Neuronal stem cell (in vitro differentiated cells): ENCODE data around the gene OLIG2.

ENCODE experiments used
- DNase-seq: peaks from one replicate; pipeline ENCODE4 v3.0.0-alpha.2; 2013; ENCODE audit warnings: low spot score
- H2AFZ ChIP-seq: one replicate; pipeline ENCODE4 v1.6.1; 2013; ENCODE audit warnings: mild to moderate bottlenecking, low read length, inconsistent platforms
- H2AK5ac ChIP-seq: 2 replicates; pipeline ENCODE4 v1.6.1; 2013; ENCODE audit warnings: low read depth, mild to moderate bottlenecking, inconsistent platforms, low read length, moderate library complexity, mixed read lengths
- H2BK120ac ChIP-seq: 2 replicates; pipeline ENCODE4 v1.6.1; 2013; ENCODE audit warnings: low read depth, mild to moderate bottlenecking, inconsistent platforms, low read length, moderate library complexity, mixed read lengths
- H2BK12ac ChIP-seq: one replicate; pipeline ENCODE4 v1.6.1; 2013; ENCODE audit warnings: low read length, inconsistent platforms
- H2BK15ac ChIP-seq: 2 replicates; pipeline ENCODE4 v1.6.1; 2013; ENCODE audit warnings: mild to moderate bottlenecking, low read length, inconsistent platforms, mixed read lengths
- H2BK5ac ChIP-seq: one replicate; pipeline ENCODE4 v1.6.1; 2013; ENCODE audit warnings: inconsistent platforms, mild to moderate bottlenecking, low read length, moderate library complexity
- H3K14ac ChIP-seq: one replicate; pipeline ENCODE4 v1.6.1; 2013; ENCODE audit warnings: low read length, inconsistent platforms
- H3K18ac ChIP-seq: 2 replicates; pipeline ENCODE4 v1.6.1; 2013; ENCODE audit warnings: low read length, inconsistent platforms
- H3K23ac ChIP-seq: 2 replicates; pipeline ENCODE4 v1.6.1; 2013; ENCODE audit warnings: low read depth, mild to moderate bottlenecking, mixed read lengths, low read length, inconsistent platforms; ENCODE audit not compliant: poor library complexity
- H3K27ac ChIP-seq: replicated peaks from 3 replicates; pipeline ENCODE4 v1.5.1; 2013; ENCODE audit warnings: low read length, inconsistent platforms
- H3K27me3 ChIP-seq, 3 experiments: 2 replicates each; pipeline ENCODE4 v1.6.1; 2013; ENCODE audit warnings: low read length in 3 of 3, mild to moderate bottlenecking in 2 of 3, inconsistent platforms in 1 of 3, low read depth in 1 of 3, mixed read lengths in 1 of 3, moderate library complexity in 1 of 3; ENCODE audit not compliant: control insufficient read depth in 3 of 3, insufficient read depth in 3 of 3
- H3K36me3 ChIP-seq, 2 donors: replicated peaks in 1 of 2; 2 replicates each; pipeline ENCODE4 v1.6.1; 2013; ENCODE audit warnings: low read length in 2 of 2; ENCODE audit not compliant: control insufficient read depth in 2 of 2, insufficient read depth in 2 of 2
- H3K4ac ChIP-seq: 2 replicates; pipeline ENCODE4 v1.6.1; 2013; ENCODE audit warnings: inconsistent platforms, mild to moderate bottlenecking, low read length, moderate library complexity
- H3K4me1 ChIP-seq, 2 donors: 1 replicate in 1 of 2; 2 replicates in 1 of 2; pipeline ENCODE4 v1.6.1; 2013; ENCODE audit warnings: low read length in 2 of 2, low read depth in 1 of 2; ENCODE audit not compliant: control insufficient read depth in 2 of 2, insufficient read depth in 1 of 2
- H3K4me2 ChIP-seq: one replicate; pipeline ENCODE4 v1.6.1; 2013; ENCODE audit warnings: mild to moderate bottlenecking, low read length, inconsistent platforms; ENCODE audit not compliant: insufficient read depth, poor library complexity, severe bottlenecking
- H3K4me3 ChIP-seq, 2 donors: 2 replicates each; pipeline ENCODE4 v1.5.1; 2013; ENCODE audit warnings: low read length in 2 of 2, mild to moderate bottlenecking in 2 of 2, inconsistent platforms in 1 of 2, moderate library complexity in 1 of 2
- H3K79me1 ChIP-seq: one replicate; pipeline ENCODE4 v1.6.1; 2013; ENCODE audit warnings: low read depth, mild to moderate bottlenecking, inconsistent platforms, low read length, moderate library complexity
- H3K9ac ChIP-seq: one replicate; pipeline ENCODE4 v1.6.1; 2013; ENCODE audit warnings: mild to moderate bottlenecking, low read depth, low read length, inconsistent platforms; ENCODE audit not compliant: poor library complexity
- H3K9me3 ChIP-seq, 2 donors: replicated peaks in 1 of 2; 2 replicates each; pipeline versions ENCODE3 to v1.6.1; 2013; ENCODE audit warnings: low read length in 2 of 2, mild to moderate bottlenecking in 2 of 2, inconsistent platforms in 1 of 2, low read depth in 1 of 2, mixed read lengths in 1 of 2, moderate library complexity in 1 of 2; ENCODE audit not compliant: control insufficient read depth in 2 of 2, insufficient read depth in 1 of 2
- H4K8ac ChIP-seq: one replicate; pipeline ENCODE4 v1.6.1; 2013; ENCODE audit warnings: low read depth, mild to moderate bottlenecking, inconsistent platforms, low read length, moderate library complexity
- H4K91ac ChIP-seq: one replicate; pipeline ENCODE4 v1.6.1; 2013; ENCODE audit warnings: low read length, low read depth, mild to moderate bottlenecking, inconsistent platforms; ENCODE audit not compliant: poor library complexity
- WGBS, 2 donors: extraction: QIAGEN DNeasy Blood & Tissue Kit; methylation state at CpG; one replicate each; pipeline ENCODE4 v1.1.7; 2013; ENCODE audit warnings: missing lambda C conversion rate in 2 of 2, mixed read lengths in 1 of 2; ENCODE audit not compliant: insufficient read length in 2 of 2, insufficient replicate concordance in 1 of 2; ENCODE audit errors: extremely low coverage in 2 of 2; 5-methylcytosine and 5-hydroxymethylcytosine counted together

Gene OLIG2

DNA sequence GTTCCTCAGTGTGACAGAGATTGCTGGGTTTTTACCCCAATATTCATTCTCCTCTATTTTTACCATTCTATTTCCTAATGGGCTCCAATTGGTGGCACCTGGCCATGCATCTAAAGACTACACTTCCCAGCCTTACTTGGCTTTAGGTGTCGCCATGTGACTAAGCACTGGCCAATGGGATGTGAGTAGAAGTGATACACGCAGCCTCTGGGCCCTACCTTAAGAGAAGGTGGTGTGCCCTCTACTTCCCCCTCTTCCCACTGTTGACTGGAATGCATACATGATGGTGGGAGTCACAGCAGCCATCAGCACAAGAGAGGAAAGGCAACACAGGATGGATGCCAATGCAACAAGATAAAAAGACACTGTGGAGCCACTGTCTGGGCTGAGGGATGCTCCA, 11.4 kb upstream of the OLIG2 start:
- peaks cover 2 to 29% (median 29%) of the 10 kb centered on the region in 3 experiments for H3K27me3 ChIP-seq
- H3K4me2 ChIP-seq = no peak overlapping the region
- H3K79me1 ChIP-seq = no peaks in the 10 kb centered on the region
- no peak overlapping the region for H2BK15ac ChIP-seq
- H2BK5ac ChIP-seq = no peak overlapping the region
- H3K36me3 ChIP-seq = no peaks in the 10 kb centered on the region
- no peak overlapping the region for H3K9ac ChIP-seq
- H2BK120ac ChIP-seq = no peak overlapping the region
- no peak overlapping the region for H3K4ac ChIP-seq
- no peaks in the 10 kb centered on the region for H3K9me3 ChIP-seq
- H3K27ac ChIP-seq = no peak overlapping the region
- no peak overlapping the region for H3K14ac ChIP-seq
- H2AK5ac ChIP-seq = no peak overlapping the region
- WGBS, 2 donors = no CpG with 5 or more reads among the region's 2 CpGs
- H3K23ac ChIP-seq = no peak overlapping the region
- no peak for DNase-seq
- no peak overlapping the region for H4K8ac ChIP-seq
- H2AFZ ChIP-seq = no peak overlapping the region
- H2BK12ac ChIP-seq = no peak overlapping the region
- H3K18ac ChIP-seq = no peak overlapping the region
- no peak overlapping the region for H4K91ac ChIP-seq
- no peak overlapping the region for H3K4me3 ChIP-seq
- H3K4me1 ChIP-seq = no peaks in the 10 kb centered on the region

GRCh38 chr21:33015096-33015495, 10.6 kb upstream of the OLIG2 start:
- Histone ChIP-seq H2BK12ac (no peak overlapping the region), H3K27ac (no peak overlapping the region), H3K18ac (no peak overlapping the region), H3K4me1 (no peaks in the 10 kb centered on the region), H4K91ac (no peak overlapping the region), H3K27me3 (peaks cover 8 to 37% (median 36%) of the 10 kb centered on the region in 3 experiments), H3K9ac (no peak overlapping the region), H2AK5ac (no peak overlapping the region), H2BK120ac (no peak overlapping the region), H3K23ac (no peak overlapping the region), H3K36me3 (no peaks in the 10 kb centered on the region), H2BK5ac (no peak overlapping the region), H3K4me2 (no peak overlapping the region), H2AFZ (no peak overlapping the region), H3K4me3 (no peak overlapping the region), H3K4ac (no peak overlapping the region), H3K79me1 (no peaks in the 10 kb centered on the region), H3K9me3 (no peaks in the 10 kb centered on the region), H3K14ac (no peak overlapping the region), H2BK15ac (no peak overlapping the region), H4K8ac (no peak overlapping the region)
- no CpG with 5 or more reads among the region's 4 CpGs for whole genome bisulfite sequencing, 2 donors
- no peak for DNase-seq

- H3K27ac ChIP-seq = no peak overlapping the region
- H3K79me1 ChIP-seq = no peaks in the 10 kb centered on the region
- no peak overlapping the region for H3K4me2 ChIP-seq
- peaks cover 0 to 2% of the 10 kb centered on the region in 2 donors for H3K4me1 ChIP-seq
- H3K14ac ChIP-seq = no peak overlapping the region
- H2BK15ac ChIP-seq = no peak overlapping the region
- H3K27me3 ChIP-seq = peaks cover 10 to 42% (median 42%) of the 10 kb centered on the region in 3 experiments
- no peak overlapping the region for H4K8ac ChIP-seq
- no peak overlapping the region for H3K9ac ChIP-seq
- no peak overlapping the region for H3K4me3 ChIP-seq
- no peak overlapping the region for H2BK12ac ChIP-seq
- H3K18ac ChIP-seq = no peak overlapping the region
- no CpG with 5 or more reads among the region's 3 CpGs for WGBS, 2 donors
- no peak overlapping the region for H2AFZ ChIP-seq
- no peaks in the 10 kb centered on the region for H3K36me3 ChIP-seq
- no peak overlapping the region for H2AK5ac ChIP-seq
- no peaks in the 10 kb centered on the region for H3K9me3 ChIP-seq
- no peak for DNase-seq
- no peak overlapping the region for H2BK5ac ChIP-seq
- no peak overlapping the region for H3K4ac ChIP-seq
- H3K23ac ChIP-seq = no peak overlapping the region
- no peak overlapping the region for H4K91ac ChIP-seq
- no peak overlapping the region for H2BK120ac ChIP-seq
These were observed 10.0 kb upstream of the OLIG2 start for GRCh38 chr21:33015756-33016155.

- Histone ChIP-seq H2AK5ac (no peak overlapping the region), H3K4me3 (no peak overlapping the region), H3K27ac (no peak overlapping the region), H3K4me1 (peaks cover 0 to 2% of the 10 kb centered on the region in 2 donors), H2BK120ac (no peak overlapping the region), H3K18ac (no peak overlapping the region), H3K4me2 (no peak overlapping the region), H4K8ac (no peak overlapping the region), H2BK12ac (no peak overlapping the region), H3K14ac (no peak overlapping the region), H3K9ac (no peak overlapping the region), H2AFZ (no peak overlapping the region), H2BK5ac (no peak overlapping the region), H3K36me3 (no peaks in the 10 kb centered on the region), H3K4ac (no peak overlapping the region), H3K27me3 (peaks cover 36 to 73% (median 73%) of the 10 kb centered on the region in 3 experiments), H3K23ac (no peak overlapping the region), H2BK15ac (no peak overlapping the region), H3K9me3 (peaks cover 0 to 2% of the 10 kb centered on the region in 2 donors), H4K91ac (no peak overlapping the region), H3K79me1 (no peaks in the 10 kb centered on the region)
- WGBS, 2 donors = no CpG with 5 or more reads among the region's 9 CpGs
- no peak for DNase-seq
These were observed 6.8 kb upstream of the OLIG2 start for GRCh38 chr21:33018707-33019465.
